ENCODE data around the gene PTPRN2. TPM values are rescaled to one million over a fixed set of nuclear protein-coding genes. Genes with fewer than 3 reads are reported as not detected.

Gene PTPRN2
- total RNA-seq, 1 experiment from 2014 or later, result 0.11 TPM

DNA sequence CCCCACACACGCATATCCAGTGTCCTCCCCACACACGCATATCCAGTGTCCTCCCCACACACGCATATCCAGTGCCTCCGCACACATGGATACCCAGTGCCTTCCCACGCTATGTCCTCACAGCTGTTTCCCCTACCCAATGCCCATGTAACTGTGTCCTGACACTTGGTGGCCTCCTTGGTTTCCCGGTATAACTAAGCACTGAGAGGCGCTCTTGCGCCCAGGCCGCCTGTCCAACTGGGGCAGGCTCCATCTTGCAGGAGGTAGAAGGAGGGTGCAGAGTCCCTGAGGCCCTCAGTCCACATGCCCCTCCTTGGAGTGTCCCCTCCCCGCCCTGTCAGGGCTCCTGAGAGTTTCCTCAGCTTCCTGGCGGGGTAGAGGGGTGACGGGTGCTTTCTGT, 715.2 kb downstream of the PTPRN2 start:
- peaks cover 5% of the 10 kb centered on the region for H3K9me3 ChIP-seq (ENCODE audit: low read depth, low read length, poor library complexity, severe bottlenecking)
- ChIA-PET CTCF (no interaction called here), POLR2A (ENCODE audit: low non-redundant PET) (no interaction called here)
- no peaks in the 10 kb centered on the region for H3K4me1 ChIP-seq (ENCODE audit: insufficient read depth, low read length, poor library complexity, severe bottlenecking)
- no TSS peak for BruUV-seq (replicated peaks)
- H3K4me3 ChIP-seq (ENCODE audit: low read depth, low read length, poor library complexity, severe bottlenecking), result no peak overlapping the region
- intact Hi-C loops (cut with micrococcal nuclease; ENCODE audit: unreplicated experiment), result no loop called here
- H3K36me3 ChIP-seq (ENCODE audit: insufficient read depth, low read length, poor library complexity, severe bottlenecking), result no peaks in the 10 kb centered on the region
- TF ChIP-seq CTCF (conservative IDR thresholded peaks at IDR 0.05; ENCODE audit: low read depth, low read length), result no peak
- no peak for TF ChIP-seq EZH2 (IDR thresholded peaks at IDR 0.05; ENCODE audit: borderline replicate concordance, low read depth, low read length, poor library complexity, severe bottlenecking)
- H3K27ac ChIP-seq (ENCODE audit: low read depth, low read length, poor library complexity, severe bottlenecking), result no peak overlapping the region
- no peak for DNase-seq (ENCODE audit: low spot score)
- peaks cover 4% of the 10 kb centered on the region for H3K27me3 ChIP-seq (replicated peaks; ENCODE audit: insufficient read depth, low read depth, low read length, poor library complexity)

DNA sequence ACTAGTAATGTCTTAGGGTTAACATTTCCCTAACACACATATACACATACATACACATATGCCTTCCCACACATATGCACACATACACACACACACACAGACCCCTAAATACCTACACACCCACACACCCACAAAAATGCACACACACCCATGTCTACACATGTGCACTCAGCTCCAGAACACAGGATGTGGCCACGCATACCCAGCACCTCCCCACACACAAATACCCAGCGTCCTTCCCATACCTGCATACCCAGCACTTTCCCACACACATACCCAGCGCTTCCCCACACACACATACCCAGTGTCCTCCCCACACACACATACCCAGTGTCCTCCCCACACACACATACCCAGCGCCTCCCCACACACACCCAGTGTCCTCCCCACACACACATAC, 715.9 kb downstream of the PTPRN2 start:
- H3K9me3 ChIP-seq (ENCODE audit: low read depth, low read length, poor library complexity, severe bottlenecking), result peaks cover 5% of the 10 kb centered on the region
- TF ChIP-seq CTCF (conservative IDR thresholded peaks at IDR 0.05; ENCODE audit: low read depth, low read length) (no peak), EZH2 (IDR thresholded peaks at IDR 0.05; ENCODE audit: borderline replicate concordance, low read depth, low read length, poor library complexity, severe bottlenecking) (no peak)
- H3K4me3 ChIP-seq (ENCODE audit: low read depth, low read length, poor library complexity, severe bottlenecking), result no peak overlapping the region
- POLR2A ChIA-PET (ENCODE audit: low non-redundant PET), result no interaction called here
- DNase-seq (ENCODE audit: low spot score), result no peak
- no peaks in the 10 kb centered on the region for H3K36me3 ChIP-seq (ENCODE audit: insufficient read depth, low read length, poor library complexity, severe bottlenecking)
- peaks cover 4% of the 10 kb centered on the region for H3K27me3 ChIP-seq (replicated peaks; ENCODE audit: insufficient read depth, low read depth, low read length, poor library complexity)
- CTCF ChIA-PET, result interaction anchor here (0.7 kb wide), 1 partner anchor 439 kb away, joined by 5 read pairs; no protein-coding TSS in a partner anchor
- BruUV-seq (replicated peaks), result no TSS peak
- H3K4me1 ChIP-seq (ENCODE audit: insufficient read depth, low read length, poor library complexity, severe bottlenecking), result no peaks in the 10 kb centered on the region
- intact Hi-C loops (cut with micrococcal nuclease; ENCODE audit: unreplicated experiment), result no loop called here
- H3K27ac ChIP-seq (ENCODE audit: low read depth, low read length, poor library complexity, severe bottlenecking), result no peak overlapping the region

DNA sequence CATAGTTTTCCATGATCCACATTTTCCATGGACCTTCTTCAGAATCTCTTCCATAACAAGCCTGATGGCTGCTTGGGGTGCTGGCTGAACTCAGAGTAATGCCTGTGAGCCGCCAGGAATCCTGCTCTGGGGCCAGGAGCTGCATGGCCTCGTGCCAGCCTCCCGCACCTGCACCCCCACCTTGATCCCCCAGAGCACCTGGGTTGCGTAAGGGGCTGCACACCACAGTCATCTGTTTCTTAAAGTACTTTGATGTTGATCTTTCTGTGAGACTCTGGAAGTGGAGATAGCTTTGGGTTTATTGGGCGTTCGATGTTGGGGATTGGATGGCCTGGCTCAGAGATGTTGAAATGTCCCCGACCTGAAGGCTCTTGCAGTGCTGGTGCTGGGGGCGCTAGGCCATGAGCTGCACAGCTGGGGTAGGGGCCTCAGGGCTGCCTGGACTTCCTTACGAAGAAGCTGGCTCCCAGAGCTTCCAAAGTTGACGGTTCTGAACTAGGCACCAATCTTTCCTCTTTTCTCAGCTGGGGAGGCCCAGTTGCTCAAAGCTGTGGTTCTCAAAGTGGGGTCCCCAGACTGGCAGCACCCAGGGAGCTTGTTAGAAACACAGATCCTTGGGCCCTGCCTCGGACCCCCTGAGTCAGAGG, 716.9 kb downstream of the PTPRN2 start:
- ChIA-PET POLR2A (ENCODE audit: low non-redundant PET) (no interaction called here), CTCF (no interaction called here)
- H3K27ac ChIP-seq (ENCODE audit: low read depth, low read length, poor library complexity, severe bottlenecking), result no peak overlapping the region
- H3K4me3 ChIP-seq (ENCODE audit: low read depth, low read length, poor library complexity, severe bottlenecking), result no peak overlapping the region
- BruUV-seq (replicated peaks), result no TSS peak
- intact Hi-C loops (cut with micrococcal nuclease; ENCODE audit: unreplicated experiment), result no loop called here
- H3K4me1 ChIP-seq (ENCODE audit: insufficient read depth, low read length, poor library complexity, severe bottlenecking), result no peaks in the 10 kb centered on the region
- peaks cover 4% of the 10 kb centered on the region for H3K27me3 ChIP-seq (replicated peaks; ENCODE audit: insufficient read depth, low read depth, low read length, poor library complexity)
- no peak for DNase-seq (ENCODE audit: low spot score)
- H3K36me3 ChIP-seq (ENCODE audit: insufficient read depth, low read length, poor library complexity, severe bottlenecking), result no peaks in the 10 kb centered on the region
- H3K9me3 ChIP-seq (ENCODE audit: low read depth, low read length, poor library complexity, severe bottlenecking), result peaks cover 5% of the 10 kb centered on the region
- TF ChIP-seq EZH2 (IDR thresholded peaks at IDR 0.05; ENCODE audit: borderline replicate concordance, low read depth, low read length, poor library complexity, severe bottlenecking), result no peak
- TF ChIP-seq CTCF (conservative IDR thresholded peaks at IDR 0.05; ENCODE audit: low read depth, low read length), result no peak

Data from A673 (cell line).